Liver (tissue), 3 donors: ENCODE data around the gene DSE.

Experiments
- ATF3 ChIP-seq: IDR thresholded peaks from 2 replicates; pipeline ENCODE4 v1.6.1; 2016; ENCODE audit warnings: antibody characterized with exemption
- GABPA ChIP-seq, 2 donors: IDR thresholded peaks in 1 of 2; conservative IDR thresholded peaks in 1 of 2; 2 replicates each; pipeline ENCODE4 v1.6.1; 2016; ENCODE audit warnings: antibody characterized with exemption in 2 of 2, mild to moderate bottlenecking in 1 of 2, moderate library complexity in 1 of 2
- NR2F2 ChIP-seq: IDR thresholded peaks from 2 replicates; pipeline ENCODE4 v1.6.1; 2016; ENCODE audit warnings: antibody characterized with exemption
- RAD21 ChIP-seq, 2 donors: IDR thresholded peaks; 2 replicates each; pipeline ENCODE4 v1.6.1; 2016; ENCODE audit warnings: antibody characterized with exemption in 2 of 2, mild to moderate bottlenecking in 2 of 2
- TAF1 ChIP-seq: conservative IDR thresholded peaks from 2 replicates; pipeline ENCODE4 v1.6.1; 2016; ENCODE audit warnings: antibody characterized with exemption, mild to moderate bottlenecking
- YY1 ChIP-seq: IDR thresholded peaks from 2 replicates; pipeline ENCODE4 v1.6.1; 2016; ENCODE audit warnings: antibody characterized with exemption, mild to moderate bottlenecking
- TF ChIP-seq, protein P1 (sequence below): fragments of 150-350 bp; IDR thresholded peaks from 2 replicates; pipeline ENCODE4 v1.5.1; 2017; ENCODE audit warnings: improper control_type of control experiment, low read depth, low read length; ENCODE audit not compliant: missing input control
- TF ChIP-seq, protein P2 (sequence below): IDR thresholded peaks from 2 replicates; pipeline ENCODE4 v1.6.1; 2016; ENCODE audit warnings: antibody characterized with exemption
- TF ChIP-seq, protein P3 (sequence below): IDR thresholded peaks from 2 replicates; pipeline ENCODE4 v1.6.1; 2016; ENCODE audit warnings: antibody characterized with exemption, mild to moderate bottlenecking
- TF ChIP-seq, protein P4 (sequence below): IDR thresholded peaks from 2 replicates; pipeline ENCODE4 v1.6.1; 2016; ENCODE audit warnings: antibody characterized with exemption
- donor health status: healthy.
- donor health status: healthy.

GRCh38 chr6:116328528-116328903, 42.2 kb upstream of the DSE start:
- TF ChIP-seq, protein P1, sequence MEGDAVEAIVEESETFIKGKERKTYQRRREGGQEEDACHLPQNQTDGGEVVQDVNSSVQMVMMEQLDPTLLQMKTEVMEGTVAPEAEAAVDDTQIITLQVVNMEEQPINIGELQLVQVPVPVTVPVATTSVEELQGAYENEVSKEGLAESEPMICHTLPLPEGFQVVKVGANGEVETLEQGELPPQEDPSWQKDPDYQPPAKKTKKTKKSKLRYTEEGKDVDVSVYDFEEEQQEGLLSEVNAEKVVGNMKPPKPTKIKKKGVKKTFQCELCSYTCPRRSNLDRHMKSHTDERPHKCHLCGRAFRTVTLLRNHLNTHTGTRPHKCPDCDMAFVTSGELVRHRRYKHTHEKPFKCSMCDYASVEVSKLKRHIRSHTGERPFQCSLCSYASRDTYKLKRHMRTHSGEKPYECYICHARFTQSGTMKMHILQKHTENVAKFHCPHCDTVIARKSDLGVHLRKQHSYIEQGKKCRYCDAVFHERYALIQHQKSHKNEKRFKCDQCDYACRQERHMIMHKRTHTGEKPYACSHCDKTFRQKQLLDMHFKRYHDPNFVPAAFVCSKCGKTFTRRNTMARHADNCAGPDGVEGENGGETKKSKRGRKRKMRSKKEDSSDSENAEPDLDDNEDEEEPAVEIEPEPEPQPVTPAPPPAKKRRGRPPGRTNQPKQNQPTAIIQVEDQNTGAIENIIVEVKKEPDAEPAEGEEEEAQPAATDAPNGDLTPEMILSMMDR: no peak
- TF ChIP-seq GABPA (IDR thresholded peaks at IDR 0.05 in 1 of 2, conservative IDR thresholded peaks at IDR 0.05 in 1 of 2): no peak
- TF ChIP-seq NR2F2: no peak
- TF ChIP-seq TAF1: no peak
- TF ChIP-seq, protein P2, sequence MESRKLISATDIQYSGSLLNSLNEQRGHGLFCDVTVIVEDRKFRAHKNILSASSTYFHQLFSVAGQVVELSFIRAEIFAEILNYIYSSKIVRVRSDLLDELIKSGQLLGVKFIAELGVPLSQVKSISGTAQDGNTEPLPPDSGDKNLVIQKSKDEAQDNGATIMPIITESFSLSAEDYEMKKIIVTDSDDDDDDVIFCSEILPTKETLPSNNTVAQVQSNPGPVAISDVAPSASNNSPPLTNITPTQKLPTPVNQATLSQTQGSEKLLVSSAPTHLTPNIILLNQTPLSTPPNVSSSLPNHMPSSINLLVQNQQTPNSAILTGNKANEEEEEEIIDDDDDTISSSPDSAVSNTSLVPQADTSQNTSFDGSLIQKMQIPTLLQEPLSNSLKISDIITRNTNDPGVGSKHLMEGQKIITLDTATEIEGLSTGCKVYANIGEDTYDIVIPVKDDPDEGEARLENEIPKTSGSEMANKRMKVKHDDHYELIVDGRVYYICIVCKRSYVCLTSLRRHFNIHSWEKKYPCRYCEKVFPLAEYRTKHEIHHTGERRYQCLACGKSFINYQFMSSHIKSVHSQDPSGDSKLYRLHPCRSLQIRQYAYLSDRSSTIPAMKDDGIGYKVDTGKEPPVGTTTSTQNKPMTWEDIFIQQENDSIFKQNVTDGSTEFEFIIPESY: no peak
- TF ChIP-seq, protein P3, sequence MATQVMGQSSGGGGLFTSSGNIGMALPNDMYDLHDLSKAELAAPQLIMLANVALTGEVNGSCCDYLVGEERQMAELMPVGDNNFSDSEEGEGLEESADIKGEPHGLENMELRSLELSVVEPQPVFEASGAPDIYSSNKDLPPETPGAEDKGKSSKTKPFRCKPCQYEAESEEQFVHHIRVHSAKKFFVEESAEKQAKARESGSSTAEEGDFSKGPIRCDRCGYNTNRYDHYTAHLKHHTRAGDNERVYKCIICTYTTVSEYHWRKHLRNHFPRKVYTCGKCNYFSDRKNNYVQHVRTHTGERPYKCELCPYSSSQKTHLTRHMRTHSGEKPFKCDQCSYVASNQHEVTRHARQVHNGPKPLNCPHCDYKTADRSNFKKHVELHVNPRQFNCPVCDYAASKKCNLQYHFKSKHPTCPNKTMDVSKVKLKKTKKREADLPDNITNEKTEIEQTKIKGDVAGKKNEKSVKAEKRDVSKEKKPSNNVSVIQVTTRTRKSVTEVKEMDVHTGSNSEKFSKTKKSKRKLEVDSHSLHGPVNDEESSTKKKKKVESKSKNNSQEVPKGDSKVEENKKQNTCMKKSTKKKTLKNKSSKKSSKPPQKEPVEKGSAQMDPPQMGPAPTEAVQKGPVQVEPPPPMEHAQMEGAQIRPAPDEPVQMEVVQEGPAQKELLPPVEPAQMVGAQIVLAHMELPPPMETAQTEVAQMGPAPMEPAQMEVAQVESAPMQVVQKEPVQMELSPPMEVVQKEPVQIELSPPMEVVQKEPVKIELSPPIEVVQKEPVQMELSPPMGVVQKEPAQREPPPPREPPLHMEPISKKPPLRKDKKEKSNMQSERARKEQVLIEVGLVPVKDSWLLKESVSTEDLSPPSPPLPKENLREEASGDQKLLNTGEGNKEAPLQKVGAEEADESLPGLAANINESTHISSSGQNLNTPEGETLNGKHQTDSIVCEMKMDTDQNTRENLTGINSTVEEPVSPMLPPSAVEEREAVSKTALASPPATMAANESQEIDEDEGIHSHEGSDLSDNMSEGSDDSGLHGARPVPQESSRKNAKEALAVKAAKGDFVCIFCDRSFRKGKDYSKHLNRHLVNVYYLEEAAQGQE: no peak
- no peak for TF ChIP-seq RAD21 (IDR thresholded peaks at IDR 0.05)
- no peak for TF ChIP-seq ATF3
- no peak for TF ChIP-seq YY1
- TF ChIP-seq, protein P4, sequence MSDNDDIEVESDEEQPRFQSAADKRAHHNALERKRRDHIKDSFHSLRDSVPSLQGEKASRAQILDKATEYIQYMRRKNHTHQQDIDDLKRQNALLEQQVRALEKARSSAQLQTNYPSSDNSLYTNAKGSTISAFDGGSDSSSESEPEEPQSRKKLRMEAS: no peak
